ENCODE results near the gene LMAN2.

LMAN2 gene

DNA sequence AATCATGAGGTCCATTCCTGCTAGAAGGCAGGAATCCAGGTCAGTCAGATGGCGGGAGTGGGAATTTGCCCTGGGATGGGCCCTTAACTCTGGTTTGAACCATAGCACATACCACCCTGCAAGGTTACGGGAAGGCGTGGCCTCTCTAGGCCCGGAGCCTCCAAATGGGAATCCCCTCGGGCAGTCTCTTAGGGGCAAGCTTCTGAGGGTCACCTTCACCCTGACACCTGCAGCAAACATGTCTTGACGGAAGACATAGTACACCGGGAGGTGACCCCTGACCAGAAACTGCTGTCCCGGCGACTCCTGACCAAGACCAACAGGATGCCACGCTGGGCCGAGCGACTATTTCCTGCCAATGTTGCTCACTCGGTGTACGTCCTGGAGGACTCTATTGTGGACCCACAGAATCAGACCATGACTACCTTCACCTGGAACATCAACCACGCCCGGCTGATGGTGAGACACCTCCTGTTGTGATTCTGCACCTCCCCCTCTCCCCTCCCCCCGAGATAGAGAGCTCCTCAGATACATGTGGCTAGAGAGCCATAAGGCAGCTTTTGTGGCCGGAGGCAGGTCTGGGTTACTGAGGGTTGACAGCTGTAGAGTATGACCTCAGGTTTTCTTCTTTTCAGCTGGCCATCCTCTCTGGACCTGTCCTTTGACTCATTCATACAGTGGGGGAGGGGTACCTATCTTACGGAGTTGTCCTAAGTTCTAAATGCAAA, 46.9 kb downstream of the LMAN2 start:
- peak; percentile 48 to 54 for DNase-seq

DNA sequence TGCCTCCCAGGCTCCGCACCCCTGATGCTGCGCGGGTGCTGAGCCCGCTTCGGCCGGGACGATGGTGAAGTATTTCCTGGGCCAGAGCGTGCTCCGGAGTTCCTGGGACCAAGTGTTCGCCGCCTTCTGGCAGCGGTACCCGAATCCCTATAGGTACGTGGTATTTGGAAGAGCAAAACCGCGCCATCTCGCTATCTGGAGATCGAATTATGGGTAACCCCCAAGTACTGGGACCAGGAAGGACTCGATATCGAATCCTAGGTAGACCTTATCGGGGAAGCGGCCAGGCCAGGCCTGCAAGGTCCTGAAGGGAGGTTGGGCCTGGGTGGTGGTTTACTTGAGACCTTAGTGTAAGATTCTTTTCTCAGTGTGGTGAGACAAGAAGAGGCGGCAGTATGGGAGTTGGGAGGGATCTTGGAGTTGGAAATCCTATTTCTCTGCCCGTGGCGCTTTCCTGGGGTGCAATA, 47.5 kb downstream of the LMAN2 start:
- peak in 1 of 2 experiments; percentile 43 for DNase-seq

DNA sequence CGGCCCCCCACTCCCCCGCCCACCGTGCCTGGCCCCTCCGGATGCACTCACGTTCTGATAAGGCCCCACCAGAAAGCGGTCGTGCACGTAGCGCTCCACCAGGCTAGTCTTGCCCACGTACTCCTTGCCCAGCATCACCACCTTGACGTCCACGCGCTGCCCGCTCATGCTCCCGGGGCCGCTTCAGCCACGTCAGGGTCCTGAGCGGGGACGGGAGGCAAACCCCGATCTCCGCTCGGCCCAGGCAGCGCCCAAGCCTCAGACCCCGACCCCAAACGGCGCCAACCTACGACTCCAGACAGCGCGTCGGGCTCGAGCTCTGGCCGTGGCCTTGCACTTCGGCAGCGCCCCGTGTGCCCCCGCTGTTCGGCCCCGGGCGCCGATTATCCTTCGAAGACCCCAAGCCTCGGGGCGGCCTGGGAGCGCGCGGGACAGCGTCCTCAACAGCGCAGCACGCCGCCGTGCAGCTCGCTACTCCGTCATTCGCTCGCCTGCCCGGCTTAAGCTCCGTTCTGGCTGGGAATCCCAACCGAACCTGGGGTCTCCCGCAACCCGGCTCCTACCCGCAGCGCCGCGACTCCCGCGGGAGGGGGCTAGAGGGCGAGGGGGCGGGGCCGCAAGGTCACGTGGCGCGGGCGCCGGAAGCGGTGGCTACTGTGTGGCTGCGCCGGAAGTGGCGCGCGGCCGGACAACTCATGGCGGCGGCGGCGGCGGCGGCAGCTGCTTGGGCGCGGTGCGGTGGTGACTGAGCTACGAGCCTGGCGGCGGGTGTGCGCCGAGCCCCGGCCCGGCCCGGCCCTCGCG, 48.1 kb downstream of the LMAN2 start, which contains the start of the genes PRELID1 and RAB24:
TSS of gene PRELID1 (plus strand) at position 679 of the 804 bp plus-strand sequence. CDS start 187 bp downstream, outside the sequence.
TSS of gene RAB24 (minus strand) at position 599 of the 804 bp plus-strand sequence. CDS start at position 168, 431 bp downstream.
- DNase-seq: peak; percentile 90 to 93

DNA sequence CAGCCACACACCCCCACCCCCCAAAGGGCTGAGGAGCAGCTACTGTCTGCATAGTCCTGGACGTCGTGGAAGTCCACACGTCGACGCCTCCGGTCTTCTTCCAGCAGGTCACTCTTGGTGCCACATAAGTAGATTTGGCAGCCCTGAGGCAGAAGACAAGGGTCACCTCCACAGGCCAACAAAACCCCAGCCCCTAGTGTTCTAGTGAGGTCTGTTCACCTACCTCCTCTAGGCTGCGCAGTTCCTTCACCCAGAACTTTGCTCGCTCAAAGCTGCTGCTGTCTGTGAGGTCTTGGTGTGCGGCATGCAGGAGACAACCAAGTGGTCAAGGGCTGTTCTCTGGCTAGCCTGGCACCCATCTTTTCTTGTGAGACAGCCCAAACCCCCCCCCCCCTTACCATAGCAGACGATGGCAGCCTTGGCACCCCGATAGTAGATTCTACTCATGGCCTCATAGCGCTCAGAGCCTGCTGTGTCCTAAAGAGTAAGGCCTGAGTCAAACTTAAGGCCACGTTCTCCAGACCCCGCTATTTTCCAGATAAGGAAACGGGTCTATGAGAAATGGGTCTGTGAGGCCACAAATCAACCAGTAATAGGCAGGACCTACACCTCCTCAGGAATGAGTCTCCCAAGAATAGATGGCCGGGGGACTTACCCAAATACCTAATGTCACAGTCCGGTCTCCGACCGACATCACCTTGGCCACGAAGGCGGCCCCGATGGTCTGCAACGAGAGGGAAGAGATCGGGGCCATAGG, 48.9 kb downstream of the LMAN2 start:
- DNase-seq: peak in 1 of 2 experiments; percentile 49

DNA sequence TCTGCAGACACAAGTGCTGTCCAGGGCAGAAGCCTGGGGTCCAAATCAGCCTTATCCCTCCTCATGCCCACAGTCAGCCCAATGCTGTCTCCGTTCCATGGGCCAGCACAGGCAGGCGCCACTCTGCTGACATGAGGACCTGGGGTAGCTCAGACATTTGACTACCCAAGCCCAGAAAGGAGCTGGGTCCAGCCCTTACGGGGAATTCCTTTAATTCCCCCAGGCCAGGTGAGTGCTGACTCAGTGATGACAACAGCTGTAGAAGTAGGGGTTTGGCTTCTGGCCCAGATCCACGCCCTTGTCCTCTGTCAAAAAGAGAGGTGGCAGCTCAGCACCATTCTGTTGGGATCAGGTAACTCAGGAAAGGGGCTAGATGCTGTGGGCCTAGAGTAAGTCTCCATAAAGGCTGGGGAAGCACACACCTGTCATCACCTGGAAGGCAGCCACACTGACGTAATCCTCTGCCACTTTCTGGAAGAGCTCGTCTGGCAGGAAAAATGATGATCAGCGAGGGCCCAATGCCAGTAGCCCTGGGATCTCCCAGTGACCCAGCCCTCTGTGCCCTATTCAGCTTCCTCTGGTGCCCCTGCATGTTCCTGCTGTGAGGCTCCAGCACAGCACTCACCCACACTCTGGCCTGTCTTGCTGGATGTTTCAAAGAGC, 49.8 kb downstream of the LMAN2 start:
- no peak for DNase-seq

DNA sequence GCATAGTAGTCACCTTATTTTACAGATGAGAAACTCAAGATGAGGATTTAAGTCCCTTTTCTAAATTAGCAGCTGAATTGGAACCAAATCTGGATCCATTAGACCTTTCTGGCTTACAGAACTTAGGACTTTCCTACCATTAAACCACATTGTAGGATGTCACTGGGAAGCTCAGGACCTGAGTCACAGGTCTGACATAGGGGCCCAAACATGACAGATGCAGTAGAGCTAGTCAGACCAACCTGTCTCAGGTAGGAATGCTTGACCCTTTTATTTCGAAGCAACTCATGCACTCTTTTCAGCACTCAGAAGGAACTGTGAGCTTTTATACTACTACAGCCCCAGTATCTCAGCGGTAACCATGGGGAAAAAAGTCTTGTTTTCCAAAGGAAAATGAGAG, 50.5 kb downstream of the LMAN2 start:
- no peak for DNase-seq

DNA sequence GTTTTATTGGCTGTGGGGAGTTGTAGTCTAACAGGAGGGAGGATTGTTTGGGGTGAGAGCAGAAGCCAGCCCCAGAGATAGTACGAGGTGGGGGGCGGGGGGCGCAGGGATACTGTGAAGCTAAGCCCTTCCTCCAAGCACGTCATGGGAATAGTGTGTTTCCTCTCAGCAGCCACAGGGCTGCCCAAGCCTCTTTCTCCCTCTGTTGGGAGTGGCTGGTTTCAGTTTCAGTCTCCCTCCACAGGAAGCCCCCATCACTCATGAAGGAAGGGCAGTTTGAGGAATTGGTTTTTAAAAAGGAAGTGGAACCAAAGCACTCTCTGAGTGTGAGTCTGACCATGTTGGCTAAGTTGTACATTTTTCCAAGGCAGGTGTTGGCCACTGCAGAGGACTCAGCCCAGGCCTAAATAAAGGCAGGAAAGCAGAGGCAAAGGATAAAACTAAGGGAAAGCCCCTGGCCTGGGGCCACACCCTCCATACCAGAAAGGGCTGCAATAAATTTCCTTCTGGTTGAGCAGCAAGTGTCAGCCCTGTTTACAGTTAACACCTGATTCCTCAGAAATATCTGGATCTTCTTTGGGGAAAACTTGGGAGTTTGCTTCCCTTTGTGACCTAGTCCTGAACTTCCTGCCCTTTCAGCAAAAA, 51.1 kb downstream of the LMAN2 start:
- peak; percentile 38 to 46 for DNase-seq

DNA sequence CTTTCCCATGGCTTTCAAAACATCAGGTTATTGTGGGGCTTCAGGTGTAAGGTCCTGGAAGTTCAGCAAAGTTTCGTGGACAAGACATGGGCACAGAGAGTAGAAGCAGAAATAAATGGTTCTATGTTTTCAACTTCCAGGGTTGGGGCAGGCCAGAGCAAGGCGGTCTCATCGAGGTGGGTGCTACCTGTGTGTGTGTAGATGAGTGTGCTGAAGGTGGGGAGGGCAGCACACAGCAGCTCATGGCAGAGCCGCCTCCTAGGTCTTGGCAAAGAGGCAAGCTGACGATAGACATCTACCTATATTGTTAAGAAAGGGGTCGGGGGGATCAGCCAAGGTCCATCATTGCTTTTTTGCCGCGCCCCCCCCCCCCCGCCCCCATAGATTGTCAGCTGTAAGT, 51.8 kb downstream of the LMAN2 start:
- no peak for DNase-seq

DNA sequence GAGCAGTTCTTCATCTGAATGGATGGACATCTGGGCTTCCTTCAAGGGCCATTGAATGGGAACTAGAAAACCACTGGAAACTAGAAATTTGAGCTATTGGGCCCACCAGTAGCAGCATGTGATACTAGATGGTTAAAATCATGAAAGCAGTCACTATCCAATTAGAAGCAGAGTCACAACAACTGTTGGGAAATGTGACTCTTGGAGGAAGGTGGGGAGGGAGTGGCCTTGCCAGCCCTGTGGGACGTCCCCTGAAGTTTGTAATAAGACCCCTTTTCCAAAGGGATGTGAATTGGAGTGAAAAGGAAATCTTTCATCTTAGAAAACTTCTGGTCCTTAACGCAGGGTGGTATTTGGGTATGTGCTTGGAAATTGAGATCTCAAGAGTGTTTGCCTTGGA, 53.5 kb downstream of the LMAN2 start:
- no peak for DNase-seq

DNA sequence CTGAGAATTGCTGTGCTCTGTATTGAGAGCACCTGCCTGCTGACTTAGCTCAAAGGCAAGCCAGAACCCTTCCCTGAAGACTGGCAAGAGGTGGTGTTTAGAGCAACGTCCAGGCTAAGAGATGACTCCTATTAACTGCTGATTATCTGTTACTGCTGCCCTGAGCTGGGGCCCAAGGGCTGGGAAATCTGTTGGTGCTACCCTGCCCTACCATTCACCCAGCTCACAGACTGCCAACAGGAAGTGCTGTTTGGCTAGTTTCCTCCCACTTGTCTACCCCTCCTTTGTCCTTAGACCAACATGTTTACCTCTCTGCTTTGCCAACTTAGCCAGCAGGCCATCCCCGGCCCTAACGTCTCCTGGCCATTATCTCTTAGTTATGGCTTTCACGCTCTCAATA, 54.9 kb downstream of the LMAN2 start:
- no peak for DNase-seq

DNA sequence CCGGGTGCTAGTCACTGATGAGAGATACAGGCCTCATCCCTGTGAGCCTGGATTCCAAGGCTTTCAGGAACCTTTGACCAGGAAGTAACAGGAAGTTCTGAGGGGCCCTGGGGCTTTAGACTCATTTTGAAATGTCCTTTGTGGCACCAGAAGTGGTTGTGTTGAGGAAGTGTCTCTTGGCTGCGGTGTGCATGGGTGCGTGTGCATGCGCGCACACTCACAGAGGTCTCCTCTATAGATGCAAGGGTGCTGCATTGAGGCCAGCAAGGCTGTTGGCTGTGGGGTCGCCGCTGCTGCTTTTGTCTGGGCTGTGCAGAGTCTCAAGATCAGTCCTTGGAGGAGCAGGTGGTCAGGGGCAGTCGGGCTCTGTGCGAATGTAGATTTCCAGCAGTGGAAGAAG, 55.5 kb downstream of the LMAN2 start:
- no peak for DNase-seq

DNA sequence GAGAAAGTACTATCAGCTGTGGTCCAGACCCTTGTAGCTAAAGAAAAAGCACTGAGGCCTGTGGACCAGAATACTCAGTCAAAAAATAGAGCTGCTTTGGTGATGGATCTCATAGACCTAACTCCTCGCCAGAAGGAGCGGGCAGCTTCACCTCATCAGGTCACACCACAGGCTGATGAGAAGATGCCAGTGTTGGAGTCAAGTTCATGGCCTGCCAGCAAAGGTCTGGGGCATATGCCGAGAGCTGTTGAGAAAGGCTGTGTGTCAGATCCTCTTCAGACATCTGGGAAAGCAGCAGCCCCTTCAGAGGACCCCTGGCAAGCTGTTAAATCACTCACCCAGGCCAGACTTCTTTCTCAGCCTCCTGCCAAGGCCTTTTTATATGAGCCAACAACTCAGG, 56.8 kb downstream of the LMAN2 start:
- no peak for DNase-seq

DNA sequence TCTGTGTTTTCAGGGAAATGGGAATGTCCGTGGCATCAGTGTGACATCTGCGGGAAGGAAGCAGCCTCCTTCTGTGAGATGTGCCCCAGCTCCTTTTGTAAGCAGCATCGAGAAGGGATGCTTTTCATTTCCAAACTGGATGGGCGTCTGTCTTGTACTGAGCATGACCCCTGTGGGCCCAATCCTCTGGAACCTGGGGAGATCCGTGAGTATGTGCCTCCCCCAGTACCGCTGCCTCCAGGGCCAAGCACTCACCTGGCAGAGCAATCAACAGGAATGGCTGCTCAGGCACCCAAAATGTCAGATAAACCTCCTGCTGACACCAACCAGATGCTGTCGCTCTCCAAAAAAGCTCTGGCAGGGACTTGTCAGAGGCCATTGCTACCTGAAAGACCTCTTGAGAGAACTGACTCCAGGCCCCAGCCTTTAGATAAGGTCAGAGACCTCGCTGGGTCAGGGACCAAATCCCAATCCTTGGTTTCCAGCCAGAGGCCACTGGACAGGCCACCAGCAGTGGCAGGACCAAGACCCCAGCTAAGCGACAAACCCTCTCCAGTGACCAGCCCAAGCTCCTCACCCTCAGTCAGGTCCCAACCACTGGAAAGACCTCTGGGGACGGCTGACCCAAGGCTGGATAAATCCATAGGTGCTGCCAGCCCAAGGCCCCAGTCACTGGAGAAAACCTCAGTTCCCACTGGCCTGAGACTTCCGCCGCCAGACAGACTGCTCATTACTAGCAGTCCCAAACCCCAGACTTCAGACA, 57.5 kb downstream of the LMAN2 start:
- DNase-seq: no peak

DNA sequence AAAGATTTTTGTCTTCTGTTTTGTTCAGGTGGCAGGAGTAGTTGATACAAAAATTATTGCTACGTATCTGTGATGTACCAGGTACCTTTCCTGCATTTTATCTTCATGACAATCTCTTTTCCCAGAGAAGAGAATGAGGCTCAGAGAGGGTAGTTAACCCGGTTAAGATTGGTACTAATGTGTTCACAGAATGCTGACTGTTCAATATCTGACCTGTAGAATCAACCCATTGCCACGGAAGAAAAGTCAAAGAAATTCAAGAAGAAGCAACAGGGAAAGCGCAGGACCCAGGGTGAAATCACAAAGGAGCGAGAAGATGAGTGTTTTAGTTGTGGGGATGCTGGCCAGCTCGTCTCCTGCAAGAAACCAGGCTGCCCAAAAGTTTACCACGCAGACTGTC, 59.7 kb downstream of the LMAN2 start:
- no peak for DNase-seq

DNA sequence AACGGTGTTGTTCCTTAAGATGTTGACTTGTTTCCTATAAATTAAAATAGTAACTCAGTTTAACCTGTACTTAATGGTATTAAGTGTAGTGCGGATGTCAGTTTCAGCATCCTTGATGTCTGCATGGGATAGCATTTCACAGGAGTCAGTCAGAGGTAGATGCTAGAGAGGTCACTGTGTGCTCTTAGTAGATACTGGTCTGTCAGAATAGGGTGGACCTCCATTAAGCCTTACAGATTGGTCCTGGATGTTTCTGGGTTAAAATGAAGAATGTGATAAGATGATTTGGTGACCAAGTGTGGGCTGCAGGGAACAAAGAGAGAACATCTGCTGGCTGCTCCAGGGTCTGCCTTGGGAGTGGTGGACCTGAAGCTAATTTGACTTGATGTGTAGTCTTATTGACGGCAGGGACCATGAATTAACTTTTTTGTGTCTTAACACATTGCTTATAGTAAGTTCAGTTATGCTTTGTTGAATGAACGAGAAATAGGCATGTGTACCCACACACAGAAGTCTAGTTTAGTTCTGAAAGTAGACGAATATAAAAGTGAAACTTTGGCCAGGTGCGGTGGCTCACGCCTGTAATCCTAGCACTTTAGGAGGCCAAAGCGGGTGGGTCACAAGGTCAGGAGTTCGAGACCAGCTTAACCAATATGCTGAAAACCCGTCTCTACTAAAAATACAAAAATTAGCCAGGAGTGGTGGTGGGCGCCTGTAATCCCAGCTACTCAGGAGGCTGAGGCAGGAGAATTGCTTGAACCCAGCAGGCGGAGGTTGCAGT, 60.5 kb downstream of the LMAN2 start:
- no peak for DNase-seq

DNA sequence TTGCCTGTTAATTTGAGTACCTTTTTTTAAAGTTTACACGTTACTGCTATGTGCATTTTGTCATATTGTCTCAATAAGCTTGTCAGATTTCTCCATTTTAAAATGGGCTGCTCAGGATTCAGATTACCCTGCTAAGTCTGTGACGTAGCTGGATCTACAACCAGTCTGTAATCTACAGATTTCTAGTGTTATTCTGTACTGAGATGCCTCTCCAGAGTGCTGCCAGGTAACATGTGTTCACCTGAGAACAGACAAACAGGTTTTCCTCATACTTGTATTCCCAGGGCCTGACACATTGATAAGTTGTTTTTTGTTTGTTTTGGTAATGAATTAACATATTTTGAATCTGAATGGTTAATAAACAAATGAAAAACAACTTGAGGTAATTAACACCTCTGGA, 63.3 kb downstream of the LMAN2 start:
- no peak for DNase-seq

Data from activated T-cell treated with anti-CD3 and anti-CD28 coated beads, Interleukin-2, amount 50 U/mL, for 48 hours (primary cell).